Activated naive CD4-positive, alpha-beta T cell (primary cell): ENCODE measurements around the gene SEC31A.
"Not testable (repeated sequence)": the region's sequence is repeated elsewhere in the genome, so short reads cannot be mapped to it uniquely, and the experiment has no call there.

Experiments
- DNase-seq, 4 experiments: peaks; one replicate each; lab custom pipeline; 2025; lab: John Stamatoyannopoulos, UW

SEC31A gene

DNA sequence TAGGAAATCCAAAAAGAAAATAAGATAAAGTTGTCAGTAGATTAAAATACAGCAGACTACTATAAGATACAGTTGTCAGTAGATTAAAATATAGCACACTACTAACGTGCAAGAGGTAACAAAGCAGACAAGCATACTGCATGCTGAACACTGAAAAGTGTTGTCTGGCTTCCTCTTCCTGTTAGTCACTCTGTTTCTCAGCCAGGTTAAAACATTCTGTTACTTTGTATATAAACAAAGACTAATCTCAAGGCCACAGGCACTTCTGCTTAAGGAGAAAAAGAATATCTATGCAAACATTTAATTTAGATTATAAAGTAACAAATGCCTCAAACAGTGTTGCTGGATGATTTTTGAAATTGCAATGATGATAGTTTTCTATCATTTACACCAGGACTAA lies 51.3 kb downstream of the SEC31A start:
- DNase-seq = no peak

DNA sequence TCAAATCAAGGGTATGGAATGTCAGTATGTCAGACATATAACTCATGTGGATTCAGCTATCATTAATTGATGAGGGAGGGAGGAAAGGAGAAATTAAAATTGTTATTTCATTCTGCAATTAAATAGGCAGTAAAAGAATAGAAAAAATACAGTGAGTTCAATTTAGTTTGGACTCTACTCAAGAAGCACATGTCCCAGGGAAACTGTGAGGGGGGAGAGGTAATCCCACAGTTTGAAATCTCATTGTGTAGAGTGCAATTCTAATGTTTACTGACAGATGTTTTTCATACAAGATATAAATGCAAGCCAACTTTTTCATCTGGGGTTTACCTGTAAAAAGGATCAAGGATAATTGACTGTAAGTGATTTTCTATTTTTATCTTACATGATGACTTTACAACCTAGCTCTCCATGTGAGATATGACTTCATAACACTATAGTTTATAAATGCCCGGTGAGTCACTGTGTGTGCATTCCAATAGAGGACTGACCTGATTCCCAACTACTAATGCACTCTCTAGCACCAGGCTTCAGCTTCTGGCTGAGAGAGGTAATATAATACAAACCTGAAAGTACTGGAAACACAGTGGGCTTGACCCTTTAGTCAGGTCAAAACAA lies 57.1 kb downstream of the SEC31A start:
- DNase-seq = no peak

DNA sequence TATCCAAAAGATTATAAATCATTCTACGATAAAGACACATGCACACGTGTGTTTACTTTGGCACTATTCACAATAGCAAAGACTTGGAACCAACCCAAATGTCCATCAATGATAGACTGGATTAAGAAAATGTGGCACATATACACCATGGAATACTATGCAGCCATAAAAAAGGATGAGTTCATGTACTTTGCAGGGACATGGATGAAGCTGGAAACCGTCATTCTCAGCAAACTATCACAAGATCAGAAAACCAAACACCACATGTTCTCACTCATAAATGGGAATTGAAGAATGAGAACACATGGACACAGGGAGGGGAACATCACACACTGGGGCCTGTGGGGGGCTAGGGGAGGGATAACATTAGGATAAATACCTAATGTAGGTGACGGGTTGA lies 57.9 kb downstream of the SEC31A start:
- not testable (repeated sequence) for DNase-seq

DNA sequence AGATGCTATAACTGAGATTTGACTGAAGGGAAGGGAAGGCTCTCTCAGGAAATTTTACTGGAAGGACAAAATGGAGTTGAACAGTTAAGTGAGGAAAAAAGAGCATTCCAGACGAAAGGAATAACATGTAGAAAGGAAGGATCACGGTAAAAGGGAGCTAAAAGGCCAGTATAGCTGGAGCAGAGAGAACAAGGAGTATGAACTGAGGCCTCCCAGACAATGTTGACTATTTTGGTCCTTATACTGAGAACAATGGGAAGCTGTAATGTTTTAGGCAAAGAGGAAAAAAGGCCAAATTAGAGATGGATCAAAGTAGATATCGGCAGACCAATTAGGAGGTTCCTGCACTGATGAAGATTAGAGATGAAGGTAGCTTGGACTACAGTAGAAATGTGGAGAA lies 65.5 kb downstream of the SEC31A start:
- DNase-seq = no peak

DNA sequence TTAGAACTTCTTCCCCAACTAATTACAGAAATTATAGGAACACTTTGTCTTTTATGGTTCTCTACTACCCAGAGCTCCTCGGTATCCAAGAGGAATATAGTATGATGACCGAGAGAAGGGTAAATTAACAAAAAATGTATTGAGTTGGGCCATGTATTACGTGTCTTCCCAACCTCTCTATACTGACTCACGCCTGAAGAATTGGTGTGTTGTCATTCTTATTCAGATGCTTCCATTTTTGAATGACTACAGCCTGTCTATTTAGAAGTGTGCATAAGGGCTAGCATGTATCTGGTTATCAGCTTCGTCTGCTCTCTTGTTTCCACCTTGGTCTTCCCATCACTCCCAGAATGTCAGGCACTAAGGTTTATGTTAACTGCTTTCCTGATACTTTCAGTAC lies 67.9 kb downstream of the SEC31A start:
- no peak for DNase-seq

DNA sequence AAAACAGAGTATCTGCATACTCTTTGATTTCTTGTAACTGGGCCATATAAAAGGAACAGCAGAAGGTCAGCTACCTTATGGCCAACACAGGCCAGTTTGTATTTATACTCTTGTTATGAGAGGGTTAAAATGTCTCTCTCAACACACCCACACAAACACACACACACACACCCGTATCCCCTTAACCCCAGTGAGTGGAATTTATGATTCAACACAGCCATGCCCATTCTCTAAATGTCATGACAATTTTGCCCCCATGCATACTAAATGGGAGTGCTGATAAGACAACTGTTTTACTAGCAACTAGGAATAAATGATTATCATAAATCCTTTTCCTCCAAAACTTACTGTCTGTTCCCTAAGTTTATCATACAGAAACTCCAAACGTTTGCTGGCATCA lies 70.3 kb downstream of the SEC31A start:
- DNase-seq = no peak

DNA sequence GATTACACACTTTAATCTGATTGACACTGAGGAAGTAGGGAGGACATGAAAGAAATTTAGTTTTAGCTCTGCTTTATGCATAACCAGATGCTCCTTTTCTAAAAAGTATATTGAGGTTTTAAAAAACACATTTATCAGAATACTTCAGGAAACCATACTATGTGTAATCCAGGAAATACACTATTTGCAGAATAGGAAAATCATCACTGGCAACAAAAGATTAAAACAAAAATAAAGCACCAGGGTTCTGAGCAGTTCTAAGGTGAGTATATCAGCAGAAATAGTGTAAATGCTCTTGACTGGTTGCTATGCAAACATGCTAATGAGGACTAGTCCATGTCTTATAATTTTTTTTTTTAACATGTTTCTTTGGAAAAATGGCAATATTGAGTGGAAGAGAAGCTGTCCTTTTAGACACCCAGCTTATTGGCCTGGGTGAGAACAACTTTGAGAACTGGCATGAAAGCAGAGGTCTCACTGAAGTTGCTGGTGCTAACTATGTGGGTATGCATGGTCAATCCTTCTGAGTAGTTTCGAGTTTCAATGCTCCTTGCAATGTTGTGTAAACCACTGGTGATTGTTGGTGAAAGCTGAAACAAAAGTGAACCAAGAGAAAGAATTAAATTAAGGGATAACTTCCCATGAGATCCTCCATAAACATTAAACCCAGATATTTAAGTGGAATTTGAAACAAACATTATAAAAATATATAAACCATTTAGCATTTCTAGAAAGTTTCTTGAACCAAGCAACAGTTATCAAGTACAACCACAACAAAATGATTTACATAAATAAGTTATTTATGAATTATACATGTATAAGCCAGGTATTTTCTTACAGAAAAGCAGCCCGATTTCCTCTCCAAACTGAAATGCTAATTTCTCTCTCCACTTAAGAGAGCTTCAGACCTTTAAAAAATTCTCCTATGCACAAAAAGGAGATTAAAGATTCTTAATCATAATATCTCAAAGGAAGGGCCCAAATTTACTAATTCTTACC lies 72.0 kb downstream of the SEC31A start:
- DNase-seq = no peak

DNA sequence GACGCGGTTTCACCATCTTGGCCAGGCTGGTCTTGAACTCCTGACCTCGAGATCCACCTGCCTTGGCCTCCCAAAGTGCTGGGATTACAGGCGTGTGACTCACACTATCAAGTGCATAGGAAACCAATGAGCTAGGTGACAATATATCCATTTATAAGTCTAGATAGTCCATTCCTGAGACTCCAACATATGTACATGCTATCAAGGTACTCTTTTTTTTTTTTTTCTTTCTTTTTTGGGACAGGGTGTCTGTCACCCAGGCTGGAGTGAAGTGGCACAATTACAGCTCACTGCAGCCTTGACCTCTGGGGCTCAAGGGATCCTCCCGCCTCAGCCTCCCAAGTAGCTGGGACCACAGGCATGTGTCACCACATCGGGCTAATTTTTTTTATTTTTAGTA lies 74.1 kb downstream of the SEC31A start:
- DNase-seq = not testable (repeated sequence)

DNA sequence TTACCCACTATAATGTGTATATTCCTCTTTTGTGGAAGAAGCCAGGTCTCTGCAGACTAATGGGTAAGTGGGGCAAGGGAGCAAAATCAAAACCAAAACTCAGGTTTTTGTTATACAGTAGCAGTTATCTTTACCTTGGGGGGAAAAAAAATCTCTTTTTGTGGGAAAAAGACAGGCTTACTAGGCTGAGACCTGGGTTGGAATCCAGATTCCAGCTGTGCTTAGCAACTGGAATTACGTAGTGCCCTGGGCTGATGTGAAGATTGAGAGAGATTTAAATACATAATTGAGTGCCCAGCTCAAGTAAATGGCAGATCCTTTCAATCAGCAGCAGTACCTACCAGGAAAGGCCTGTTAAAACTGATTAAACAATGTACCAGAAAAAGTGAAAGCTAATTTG lies 76.9 kb downstream of the SEC31A start:
- DNase-seq = no peak

DNA sequence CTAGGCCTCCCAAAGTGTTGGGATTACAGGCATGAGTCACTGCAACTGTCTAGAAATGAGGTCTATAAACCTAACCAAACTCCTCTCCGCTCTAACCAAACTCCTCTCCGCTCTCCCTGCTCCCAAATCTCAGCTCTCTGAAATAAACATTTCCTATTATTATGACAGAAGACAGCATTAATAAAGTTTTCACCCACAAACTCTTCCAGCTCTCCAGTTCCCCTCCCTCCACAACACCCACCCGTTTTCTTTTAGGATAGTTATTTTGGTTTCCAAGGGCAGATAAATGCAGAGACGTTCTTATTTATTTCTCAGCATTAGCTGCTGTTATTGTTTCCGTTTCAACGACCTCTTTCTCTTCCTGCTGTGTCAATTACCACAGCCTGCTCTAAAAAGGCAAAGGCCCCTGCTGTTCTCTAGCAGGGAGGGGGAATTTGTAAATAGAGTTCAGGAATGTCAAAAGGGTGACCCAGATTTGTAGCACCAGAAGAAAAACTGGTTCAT lies 79.1 kb downstream of the SEC31A start:
- DNase-seq = no peak

DNA sequence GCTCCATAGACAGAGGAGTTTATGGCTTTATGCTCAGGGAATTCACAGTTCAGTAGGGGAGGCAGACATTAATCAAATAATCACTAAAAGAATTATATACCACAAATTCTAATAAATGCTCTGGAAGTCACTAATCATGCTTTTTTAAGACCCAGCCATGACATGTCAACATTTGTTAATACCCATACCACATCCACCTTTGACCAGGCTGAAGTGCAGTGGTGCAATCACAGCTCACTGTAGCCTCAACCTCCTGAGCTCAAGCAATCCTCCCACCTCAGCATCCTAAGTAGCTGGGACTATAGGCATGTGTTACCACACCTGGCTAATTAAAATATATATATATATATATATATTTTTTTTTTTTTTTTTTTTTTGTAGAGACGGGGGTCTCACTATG lies 79.6 kb downstream of the SEC31A start:
- DNase-seq = no peak

DNA sequence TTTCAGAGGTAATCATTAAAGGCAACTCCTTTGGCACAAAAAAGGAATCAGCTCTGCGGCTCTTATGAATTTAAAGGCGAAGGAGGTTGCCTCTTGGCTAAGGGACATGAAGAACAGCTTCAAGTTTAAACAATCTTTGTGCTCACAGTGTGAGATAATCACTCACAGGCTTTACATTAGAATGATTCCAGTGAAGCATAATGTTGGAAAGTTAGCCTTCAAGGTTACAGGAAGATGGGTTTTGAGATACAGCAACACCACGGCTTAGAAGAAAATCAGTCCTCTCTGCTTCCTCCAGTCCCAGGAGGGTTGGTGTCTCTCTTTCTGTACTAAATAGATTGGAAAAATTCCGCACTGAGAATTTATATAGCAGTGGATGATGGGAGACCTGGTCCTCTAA lies 80.8 kb downstream of the SEC31A start:
- DNase-seq = no peak

DNA sequence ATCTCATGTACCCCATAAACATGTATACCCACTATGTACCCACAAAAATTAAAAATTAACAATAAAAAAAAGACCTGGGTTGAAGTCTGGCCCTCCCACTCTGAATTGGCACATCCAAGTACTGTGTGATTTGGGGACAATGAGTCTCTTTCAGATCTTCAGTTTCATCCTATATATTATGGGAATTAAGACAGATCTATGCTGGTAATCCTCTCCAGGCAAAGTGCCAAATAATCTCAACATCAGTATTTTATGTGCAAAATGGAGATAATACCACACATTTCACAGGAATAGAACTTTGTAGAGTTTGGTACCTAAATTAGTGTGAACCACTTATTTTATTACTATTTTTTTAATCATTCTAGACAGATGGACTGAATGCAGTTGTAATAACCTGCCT lies 81.3 kb downstream of the SEC31A start:
- no peak for DNase-seq

DNA sequence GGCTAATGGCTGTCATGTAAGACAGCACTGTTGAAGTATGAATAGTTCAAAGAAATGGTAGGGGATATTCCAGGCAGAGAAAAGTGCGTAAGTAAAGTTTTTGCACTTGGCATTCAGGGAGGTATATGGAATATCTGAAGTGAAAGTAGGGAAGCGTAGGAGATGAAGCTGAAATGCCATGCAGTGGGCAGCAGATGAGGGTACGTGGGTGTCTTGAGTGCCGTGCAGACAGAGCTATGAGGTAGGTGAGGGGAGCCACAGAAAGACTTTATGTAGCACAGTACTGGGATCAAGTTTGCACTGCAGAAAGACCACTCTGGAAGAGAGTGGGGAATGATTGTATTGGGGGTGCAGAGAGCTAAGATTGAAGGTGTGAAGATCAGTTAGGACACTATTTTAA lies 87.2 kb downstream of the SEC31A start:
- DNase-seq = no peak

DNA sequence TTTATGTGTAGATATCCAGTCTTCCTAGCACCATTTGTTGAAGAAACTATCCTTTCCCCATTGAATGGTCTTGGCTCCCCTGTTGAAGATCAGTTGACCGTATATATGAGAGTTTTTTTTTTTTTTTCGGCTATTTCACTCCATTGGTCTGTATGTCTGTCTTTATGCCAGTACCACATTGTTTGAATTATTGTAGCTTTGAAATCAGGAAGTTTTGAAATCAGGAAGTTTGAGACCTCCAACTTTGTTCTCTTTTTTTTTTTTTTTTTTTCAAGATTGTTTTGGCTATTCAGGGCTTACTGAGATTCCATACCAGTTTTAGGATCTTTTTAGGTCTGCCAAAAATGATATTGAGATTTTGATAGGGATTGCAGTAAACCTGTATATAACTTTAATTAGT lies 88.0 kb downstream of the SEC31A start:
- DNase-seq = no peak

DNA sequence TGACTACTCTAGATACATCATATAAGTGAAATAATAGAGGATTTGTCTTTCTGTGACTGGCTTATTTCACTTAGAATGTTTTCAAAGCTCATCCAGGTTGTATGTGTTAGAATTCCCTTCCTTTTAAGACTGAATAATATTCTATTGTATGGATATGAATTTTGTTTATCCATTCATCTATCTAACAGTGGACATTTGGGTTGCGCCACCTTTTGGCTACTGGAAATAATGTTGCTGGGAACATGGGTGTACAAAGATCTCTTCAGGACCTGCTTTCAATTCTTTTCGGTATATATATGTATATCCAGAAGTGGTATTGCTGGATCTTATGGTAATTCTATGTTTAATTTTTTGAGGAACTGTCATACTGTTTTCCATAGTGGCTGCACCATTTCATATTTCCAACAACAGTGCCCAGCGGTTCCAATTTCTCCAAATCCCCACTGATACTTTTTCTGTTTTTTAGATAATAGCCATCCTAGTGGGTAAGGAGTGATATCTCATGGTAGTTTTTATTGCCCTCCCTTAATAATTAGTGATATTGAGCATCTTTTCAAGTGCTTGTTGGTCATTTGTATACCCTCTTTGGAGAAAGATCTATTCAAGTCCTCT lies 88.9 kb downstream of the SEC31A start:
- DNase-seq = no peak

DNA sequence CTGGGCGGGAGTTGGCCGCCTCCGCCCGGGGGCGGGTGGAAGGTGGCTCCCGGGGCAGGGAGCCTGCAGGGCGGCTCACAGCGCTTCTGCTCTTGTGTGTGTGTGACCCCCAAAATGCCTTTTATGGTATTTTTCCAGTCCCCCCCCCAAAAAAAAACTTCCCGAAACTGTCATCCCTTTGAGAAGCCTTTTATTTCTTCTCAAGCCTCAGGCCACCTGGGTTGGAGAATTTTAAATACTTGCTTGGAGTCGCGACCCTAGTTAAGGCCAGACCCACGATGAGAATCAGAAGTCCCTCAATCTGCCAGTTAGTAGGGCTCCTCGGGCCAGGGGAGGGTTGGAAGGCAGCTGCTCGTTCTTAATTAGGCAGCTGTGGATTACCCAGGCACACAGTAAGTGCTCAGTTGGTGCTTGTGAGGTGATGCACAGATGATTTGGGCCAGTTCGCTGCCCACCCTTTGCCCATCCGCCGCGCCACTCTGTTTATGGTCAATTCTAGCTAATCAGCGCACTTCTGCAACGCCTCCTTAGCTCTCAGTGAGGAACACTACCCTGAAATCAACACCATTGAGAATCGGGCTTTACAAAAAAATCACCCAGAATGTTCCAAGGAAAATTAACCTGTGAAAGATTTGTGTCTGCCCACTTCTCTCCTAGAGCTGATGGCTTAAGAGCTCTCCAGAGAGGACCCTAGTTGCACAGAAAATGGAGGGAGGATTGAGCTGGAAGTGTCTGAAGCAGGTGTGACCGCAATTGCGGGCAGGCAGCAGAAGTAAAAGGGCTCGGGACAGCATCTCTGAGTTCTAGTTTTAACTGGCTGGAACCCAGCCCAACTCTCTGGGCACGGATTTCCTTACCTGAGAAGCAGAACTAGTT lies 91.7 kb downstream of the SEC31A start:
- no peak for DNase-seq

DNA sequence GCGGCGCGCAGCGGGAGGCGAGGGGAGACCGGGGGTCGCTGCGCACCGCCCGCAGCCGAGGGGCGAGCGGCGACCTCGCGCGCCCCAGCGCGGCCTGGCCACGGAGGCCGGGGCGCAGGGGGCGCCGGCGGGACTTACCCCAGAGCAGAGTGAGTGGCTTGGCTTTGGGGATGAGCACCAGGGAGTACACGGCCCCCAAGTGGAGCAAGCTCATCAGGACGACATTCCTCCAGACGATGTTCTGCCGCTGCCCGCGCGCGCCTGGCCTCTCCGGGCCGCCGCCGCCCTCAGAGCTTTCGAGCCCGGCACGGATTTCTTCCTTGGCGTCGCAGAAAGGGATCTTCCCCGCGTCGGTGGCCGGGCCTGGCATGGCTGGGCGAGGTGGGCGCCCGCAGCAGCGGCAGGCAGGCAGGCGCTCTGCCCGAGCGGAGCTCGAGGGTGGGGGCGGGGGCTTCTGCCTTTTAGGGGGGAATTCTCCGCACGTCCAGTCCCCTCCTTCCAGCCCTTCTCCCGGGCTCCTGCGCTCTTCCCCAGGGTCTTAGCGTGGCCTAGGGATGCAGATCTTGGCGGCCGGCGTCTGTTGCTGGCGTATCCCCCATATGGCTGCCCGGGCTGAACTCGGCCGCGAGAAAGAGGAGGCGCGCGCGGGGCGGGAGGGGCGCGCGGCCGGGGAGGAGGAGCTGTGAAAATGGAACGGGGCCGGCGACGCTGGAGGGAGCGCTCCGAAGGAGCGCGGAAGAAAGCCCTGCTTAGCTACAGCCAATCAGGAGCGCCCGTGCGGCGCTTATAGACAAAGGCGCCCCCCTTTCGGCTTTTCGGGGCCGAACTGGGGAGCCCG lies 92.6 kb downstream of the SEC31A start, which contains the start of gene SCD5:
TSS of gene SCD5 (minus strand) at position 629 of the 838 bp plus-strand sequence. CDS start at position 370, 259 bp downstream.
- peak in 1 of 4 experiments; percentile 4 for DNase-seq

DNA sequence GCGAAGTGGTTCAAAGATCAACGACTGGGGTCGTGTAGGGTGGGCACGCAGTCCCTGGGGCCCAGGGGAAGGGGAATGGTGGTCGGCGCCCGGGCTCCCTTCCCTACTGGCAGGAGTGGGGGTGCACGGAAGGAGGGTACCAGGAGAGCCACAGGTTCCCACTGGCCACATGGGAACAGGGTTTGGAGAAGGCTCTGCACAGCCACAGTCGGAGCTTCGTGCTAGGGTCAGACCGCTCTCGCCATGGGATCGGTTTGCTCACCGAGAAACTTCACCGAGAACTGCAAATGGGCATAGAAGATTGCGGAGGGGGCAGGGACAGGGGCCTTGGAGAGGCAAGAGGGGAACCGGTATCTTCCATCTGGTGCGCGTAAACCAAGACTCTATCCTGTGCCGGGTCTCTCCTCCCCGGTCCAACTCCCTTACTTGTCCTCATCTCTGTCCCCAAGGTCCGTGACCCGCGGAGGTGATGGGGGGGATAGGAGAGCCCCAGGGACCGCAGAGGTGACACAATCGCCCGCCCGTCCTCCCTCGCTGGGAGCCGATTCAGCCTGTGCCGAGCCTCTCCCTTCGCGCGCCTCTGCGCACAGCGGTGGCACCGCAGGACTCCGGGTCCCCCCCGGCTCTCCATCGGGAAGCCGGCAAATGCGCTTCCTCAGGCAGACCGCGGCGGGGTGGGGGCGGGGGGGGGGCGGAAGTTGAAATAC lies 93.4 kb downstream of the SEC31A start:
- no peak for DNase-seq

DNA sequence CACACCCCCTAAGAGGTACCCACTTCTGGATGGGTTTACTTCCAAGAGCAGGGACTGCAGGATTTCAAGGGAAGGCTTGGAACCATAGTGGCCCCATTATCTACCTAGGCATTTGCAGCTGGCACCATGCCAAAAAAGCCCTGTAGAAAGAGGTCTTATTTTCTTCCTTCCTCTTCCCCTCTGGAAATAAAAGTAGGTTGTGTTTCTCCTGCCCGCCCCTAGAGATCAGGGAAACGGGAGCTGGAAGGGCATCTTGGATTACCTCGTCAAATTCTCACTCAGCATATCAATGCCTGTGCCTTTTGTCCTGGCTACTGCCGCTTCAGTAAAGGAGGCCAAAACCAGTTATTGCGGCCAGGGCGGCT lies 93.9 kb downstream of the SEC31A start:
- DNase-seq = no peak
